H54 (cell line): ENCODE results near the gene PDE9A.

ENCODE experiments used
- DNase-seq: peaks from one replicate; pipeline ENCODE4 v3.0.0; 2011; ENCODE audit warnings: low spot score, mixed read lengths; ENCODE audit not compliant: insufficient read length
- FAIRE-seq: peaks from 3 replicates; lab custom pipeline; 2011; peaks lifted over from hg19 to GRCh38; lab: Jason Lieb, UNC
- POLR2A ChIP-seq: IDR thresholded peaks from 2 replicates; pipeline ENCODE4 v1.6.1; 2011; ENCODE audit warnings: low read depth, mild to moderate bottlenecking, low read length

Gene PDE9A

GRCh38 chr21:42662430-42663199, 9.2 kb downstream of the PDE9A start:
- no peak for DNase-seq
- FAIRE-seq: no peak
- TF ChIP-seq POLR2A: no peak

- no peak for TF ChIP-seq POLR2A
- DNase-seq (no peak), FAIRE-seq (no peak)
Observed at GRCh38 chr21:42663200-42663750, 9.9 kb downstream of the PDE9A start.

GRCh38 chr21:42663860-42664535, 10.6 kb downstream of the PDE9A start:
- no peak for TF ChIP-seq POLR2A
- FAIRE-seq (no peak), DNase-seq (no peak)

GRCh38 chr21:42664614-42665013, 11.2 kb downstream of the PDE9A start:
- FAIRE-seq (no peak), DNase-seq (no peak)
- no peak for TF ChIP-seq POLR2A

- FAIRE-seq: no peak
Observed at GRCh38 chr21:42665026-42665425, 11.6 kb downstream of the PDE9A start.

GRCh38 chr21:42665484-42665883, 12.1 kb downstream of the PDE9A start:
- no peak for TF ChIP-seq POLR2A
- DNase-seq (no peak), FAIRE-seq (no peak)

More at GRCh38 chr21:42665026-42665425, 11.6 kb downstream of the PDE9A start:
- DNase-seq: no peak
- TF ChIP-seq POLR2A: no peak

- DNase-seq (no peak), FAIRE-seq (no peak)
- no peak for TF ChIP-seq POLR2A
Observed at GRCh38 chr21:42666023-42666747, 12.8 kb downstream of the PDE9A start.

- FAIRE-seq: no peak
- TF ChIP-seq POLR2A: no peak
Observed at GRCh38 chr21:42666925-42667324, 13.5 kb downstream of the PDE9A start.

GRCh38 chr21:42668298-42668992, 15.0 kb downstream of the PDE9A start:
- DNase-seq (no peak), FAIRE-seq (no peak)
- TF ChIP-seq POLR2A: no peak

More at GRCh38 chr21:42666925-42667324, 13.5 kb downstream of the PDE9A start:
- DNase-seq: no peak

GRCh38 chr21:42669041-42669440, 15.6 kb downstream of the PDE9A start:
- DNase-seq (no peak), FAIRE-seq (no peak)
- TF ChIP-seq POLR2A: no peak

- DNase-seq: no peak
- FAIRE-seq: no peak
- TF ChIP-seq POLR2A: no peak
Observed at GRCh38 chr21:42670058-42670880, 16.8 kb downstream of the PDE9A start.

- FAIRE-seq (no peak), DNase-seq (no peak)
- TF ChIP-seq POLR2A: no peak
Observed at GRCh38 chr21:42670884-42671283, 17.5 kb downstream of the PDE9A start.
